Neural progenitor cell (in vitro differentiated cells): ENCODE results near the gene SEZ6L. TPM values are rescaled to one million over a fixed set of nuclear protein-coding genes. Genes with fewer than 3 reads are reported as not detected.

Experiments
- DNase-seq: peaks from one replicate; pipeline ENCODE4 v3.0.0-alpha.2; 2016; ENCODE audit warnings: low spot score
- H2AFZ ChIP-seq: fragments of 200-600 bp; sonication (generic); replicated peaks from 2 replicates; pipeline ENCODE4 v1.6.1; 2016; ENCODE audit warnings: antibody characterized with exemption
- H3F3A ChIP-seq: fragments of 200-600 bp; sonication (generic); 2 replicates; pipeline ENCODE4 v1.6.1; 2016; ENCODE audit warnings: antibody characterized with exemption, low read depth
- H3K27ac ChIP-seq: fragments of 200-600 bp; sonication (generic); 2 replicates; pipeline ENCODE4 v1.5.1; 2016; ENCODE audit warnings: mild to moderate bottlenecking
- H3K27me3 ChIP-seq: fragments of 200-600 bp; sonication (generic); 2 replicates; pipeline ENCODE4 v1.6.1; 2016; ENCODE audit warnings: mild to moderate bottlenecking, moderate library complexity
- H3K36me3 ChIP-seq: fragments of 200-600 bp; sonication (generic); 2 replicates; pipeline ENCODE4 v1.5.1; 2016
- H3K4me1 ChIP-seq: fragments of 200-600 bp; sonication (generic); 2 replicates; pipeline ENCODE4 v1.6.1; 2016; ENCODE audit warnings: mixed run types
- H3K4me2 ChIP-seq: fragments of 200-600 bp; sonication (generic); 2 replicates; pipeline ENCODE4 v1.6.1; 2016
- H3K4me3 ChIP-seq: fragments of 200-600 bp; sonication (generic); 2 replicates; pipeline ENCODE4 v1.5.1; 2016
- H3K79me2 ChIP-seq: fragments of 200-600 bp; sonication (generic); 2 replicates; pipeline ENCODE4 v1.6.1; 2016; ENCODE audit warnings: low read depth
- H3K9ac ChIP-seq: fragments of 200-600 bp; sonication (generic); 2 replicates; pipeline ENCODE4 v1.6.1; 2016
- H3K9me3 ChIP-seq: fragments of 200-600 bp; sonication (generic); 2 replicates; pipeline ENCODE4 v1.5.1; 2016; ENCODE audit warnings: low read depth
- H4K20me1 ChIP-seq: fragments of 200-600 bp; sonication (generic); 2 replicates; pipeline ENCODE4 v1.6.1; 2016; ENCODE audit warnings: low read depth
- H3K27ac Mint-ChIP-seq: 3 replicates; pipeline ENCODE4 v1.8.0; 2021; ENCODE audit warnings: mixed read lengths
- H3K27me3 Mint-ChIP-seq: 2 replicates; pipeline ENCODE4 v1.8.0; 2022; ENCODE audit warnings: low read depth, mild to moderate bottlenecking, inconsistent platforms, moderate library complexity, mixed read lengths; ENCODE audit not compliant: insufficient read depth
- H3K36me3 Mint-ChIP-seq: 3 replicates; pipeline ENCODE4 v1.8.0; 2021; ENCODE audit warnings: mixed read lengths
- H3K4me1 Mint-ChIP-seq: 3 replicates; pipeline ENCODE4 v1.8.0; 2021; ENCODE audit warnings: mixed read lengths
- H3K4me3 Mint-ChIP-seq: 3 replicates; pipeline ENCODE4 v1.8.0; 2021; ENCODE audit warnings: mild to moderate bottlenecking, moderate library complexity, mixed read lengths
- H3K9me3 Mint-ChIP-seq: 3 replicates; pipeline ENCODE4 v1.8.0; 2020; ENCODE audit warnings: mixed read lengths
- CTCF ChIP-seq: fragments of 200-600 bp; sonication (generic); IDR thresholded peaks from 2 replicates; pipeline ENCODE4 v1.5.1; 2017; ENCODE audit warnings: antibody characterized with exemption, mild to moderate bottlenecking
- EZH2 ChIP-seq: fragments of 200-600 bp; sonication (generic); IDR thresholded peaks from 2 replicates; pipeline ENCODE4 v1.6.1; 2017; ENCODE audit warnings: antibody characterized with exemption, mild to moderate bottlenecking, moderate library complexity
- EZH2phosphoT487 ChIP-seq: fragments of 200-600 bp; sonication (generic); IDR thresholded peaks from 2 replicates; pipeline ENCODE4 v1.6.1; 2017; ENCODE audit warnings: antibody characterized with exemption
- total RNA-seq: library from RNA; depleted of rRNA; stranded (reverse); fragments of >200 nt; gene quantifications from 2 replicates; pipeline ENCODE4 v1.2.3, GENCODE V29; 2015; ENCODE audit warnings: low replicate concordance

Gene SEZ6L
- total RNA-seq, 1 donor from 2014 or later = 0.22 TPM

GRCh38 chr22:26339755-26340154 lies 170.5 kb downstream of the SEZ6L start:
- Histone ChIP-seq H3K9me3 (no peaks in the 10 kb centered on the region), H3K4me3 (no peak overlapping the region), H3K36me3 (no peaks in the 10 kb centered on the region), H2AFZ (no peak overlapping the region), H3K27me3 (peaks cover 95% of the 10 kb centered on the region), H3K79me2 (no peaks in the 10 kb centered on the region), H3F3A (no peaks in the 10 kb centered on the region), H3K4me2 (no peak overlapping the region), H3K27ac (no peak overlapping the region), H3K9ac (no peak overlapping the region), H4K20me1 (no peaks in the 10 kb centered on the region), H3K4me1 (no peaks in the 10 kb centered on the region)
- TF ChIP-seq CTCF (no peak), EZH2 (no peak), EZH2phosphoT487 (no peak)
- H3K27me3 Mint-ChIP-seq = peaks cover 4% of the 10 kb centered on the region
- H3K36me3 Mint-ChIP-seq = no peaks in the 10 kb centered on the region
- no peaks in the 10 kb centered on the region for H3K9me3 Mint-ChIP-seq
- H3K4me1 Mint-ChIP-seq = no peaks in the 10 kb centered on the region
- H3K4me3 Mint-ChIP-seq = no peak overlapping the region
- no peak overlapping the region for H3K27ac Mint-ChIP-seq
- no peak for DNase-seq

DNA sequence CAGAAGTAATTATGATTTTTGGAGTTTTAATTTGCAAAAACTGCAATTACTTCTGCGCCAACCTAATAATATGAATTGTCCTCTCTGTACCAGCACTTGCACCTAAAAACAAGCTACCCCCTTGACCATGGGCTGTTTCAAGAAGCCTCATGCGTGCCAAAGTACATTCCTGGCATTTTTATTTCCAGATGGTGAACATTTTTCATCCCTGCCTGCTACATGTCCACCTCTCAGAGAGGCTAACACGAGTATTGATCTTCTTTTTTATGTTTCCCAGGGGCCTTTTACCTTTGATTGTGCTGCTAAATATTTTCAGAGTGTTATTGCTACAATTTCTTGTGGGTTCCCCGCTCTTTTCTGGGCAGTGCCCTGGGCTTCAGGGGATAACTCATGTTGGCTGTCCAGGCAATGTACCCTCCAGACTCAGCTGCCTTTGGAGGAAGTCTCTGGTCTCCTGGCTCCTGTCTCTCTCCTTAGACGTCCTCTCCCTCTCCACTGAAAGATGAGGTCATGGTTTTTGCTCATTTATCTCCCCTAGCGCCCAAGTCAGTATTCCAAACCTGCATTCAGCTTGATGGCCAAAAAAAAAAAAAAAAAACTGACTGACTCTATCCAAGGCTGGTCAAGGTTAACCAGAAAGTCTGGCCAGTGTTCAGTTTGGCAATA lies 173.6 kb downstream of the SEZ6L start:
- Mint-ChIP-seq H3K27me3 (peaks cover 5% of the 10 kb centered on the region), H3K9me3 (no peaks in the 10 kb centered on the region), H3K36me3 (no peaks in the 10 kb centered on the region), H3K4me3 (no peak overlapping the region), H3K4me1 (no peaks in the 10 kb centered on the region), H3K27ac (no peak overlapping the region)
- Histone ChIP-seq H3K9me3 (no peaks in the 10 kb centered on the region), H3K4me3 (no peak overlapping the region), H3K27me3 (peaks cover 76% of the 10 kb centered on the region), H3K4me2 (no peak overlapping the region), H3K27ac (no peak overlapping the region), H3F3A (no peaks in the 10 kb centered on the region), H3K36me3 (no peaks in the 10 kb centered on the region), H3K4me1 (no peaks in the 10 kb centered on the region), H3K79me2 (no peaks in the 10 kb centered on the region), H2AFZ (no peak overlapping the region), H3K9ac (no peak overlapping the region), H4K20me1 (no peaks in the 10 kb centered on the region)
- DNase-seq = no peak
- TF ChIP-seq CTCF (no peak), EZH2 (no peak), EZH2phosphoT487 (no peak)

GRCh38 chr22:26345496-26345895 lies 176.2 kb downstream of the SEZ6L start:
- Histone ChIP-seq H2AFZ (no peak overlapping the region), H3K9ac (no peak overlapping the region), H3F3A (no peaks in the 10 kb centered on the region), H3K4me3 (no peak overlapping the region), H4K20me1 (no peaks in the 10 kb centered on the region), H3K27ac (no peak overlapping the region), H3K27me3 (peaks cover 52% of the 10 kb centered on the region), H3K9me3 (no peaks in the 10 kb centered on the region), H3K4me1 (no peaks in the 10 kb centered on the region), H3K36me3 (no peaks in the 10 kb centered on the region), H3K79me2 (no peaks in the 10 kb centered on the region), H3K4me2 (no peak overlapping the region)
- Mint-ChIP-seq H3K4me3 (no peak overlapping the region), H3K27me3 (peaks cover 5% of the 10 kb centered on the region), H3K36me3 (no peaks in the 10 kb centered on the region), H3K27ac (no peak overlapping the region), H3K9me3 (no peaks in the 10 kb centered on the region), H3K4me1 (no peaks in the 10 kb centered on the region)
- TF ChIP-seq EZH2phosphoT487 (no peak), CTCF (no peak), EZH2 (no peak)
- no peak for DNase-seq
